GM11168 (cell line): Measurements from ENCODE around the gene FAR1.

Experiments used
- in situ Hi-C: fragments of 300-500 bp; cut with MboI; formaldehyde crosslinking; loops from one replicate; pipeline ENCODE4 v1.12.0; 2022; ENCODE audit warnings: low sequenced_read_pairs; ENCODE audit not compliant: unreplicated experiment

Gene FAR1

DNA sequence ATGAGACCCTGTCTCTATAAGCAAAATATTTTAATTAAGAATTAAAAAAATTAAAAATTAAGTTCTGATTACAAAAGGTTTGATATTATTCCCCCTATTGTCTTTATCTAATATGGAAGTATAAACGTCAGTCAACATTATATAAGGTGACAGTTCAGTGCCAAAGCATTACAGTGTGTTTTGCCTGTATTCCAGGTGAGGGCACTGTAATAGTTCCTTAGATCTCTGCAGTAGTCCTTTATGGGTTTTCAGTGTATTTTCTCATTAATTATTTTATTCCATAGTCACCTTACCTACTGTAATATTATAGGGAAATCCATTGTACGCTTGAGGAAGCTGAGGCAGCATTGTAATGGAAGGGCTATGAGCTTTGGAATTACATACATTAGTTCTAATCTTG lies 33.0 kb downstream of the FAR1 start:
- in situ Hi-C loops = no loop called here

DNA sequence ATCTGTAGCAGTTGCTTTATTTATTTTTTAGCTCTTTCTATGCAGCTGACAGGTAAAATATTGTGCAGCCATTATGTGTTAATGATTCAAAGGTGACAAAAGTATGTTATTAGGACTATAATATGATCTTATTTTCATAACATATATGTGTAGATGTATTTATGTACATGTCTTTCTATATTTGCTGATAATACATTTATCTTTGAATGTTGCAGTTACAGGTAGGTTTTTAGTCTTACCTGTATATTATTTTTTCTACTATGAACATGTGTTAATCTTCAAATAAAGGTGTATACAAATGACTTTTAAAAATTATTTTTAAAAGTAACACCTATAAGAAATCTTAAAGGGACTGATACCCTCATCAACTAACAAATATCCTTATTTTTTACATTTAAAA lies 33.6 kb downstream of the FAR1 start:
- in situ Hi-C loops = no loop called here

DNA sequence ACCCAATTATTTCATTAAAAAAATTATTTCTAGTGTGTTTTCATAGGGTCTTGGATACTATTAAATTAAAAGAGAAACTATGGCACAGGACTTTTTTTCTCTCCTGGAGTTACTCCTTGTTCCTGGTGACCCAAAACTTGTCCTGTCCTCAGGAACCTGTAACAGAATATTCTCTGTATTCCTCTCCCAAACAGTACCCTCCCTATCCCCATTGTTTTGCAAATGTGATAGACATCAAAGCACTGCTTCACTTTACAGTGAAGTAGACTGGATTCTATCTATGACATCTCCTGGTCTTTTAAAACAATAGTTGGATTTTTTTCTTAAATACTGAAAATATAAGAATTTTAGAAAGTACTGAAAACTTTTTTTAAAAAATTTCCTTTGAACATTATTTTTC lies 37.2 kb downstream of the FAR1 start:
- in situ Hi-C loops = no loop called here

DNA sequence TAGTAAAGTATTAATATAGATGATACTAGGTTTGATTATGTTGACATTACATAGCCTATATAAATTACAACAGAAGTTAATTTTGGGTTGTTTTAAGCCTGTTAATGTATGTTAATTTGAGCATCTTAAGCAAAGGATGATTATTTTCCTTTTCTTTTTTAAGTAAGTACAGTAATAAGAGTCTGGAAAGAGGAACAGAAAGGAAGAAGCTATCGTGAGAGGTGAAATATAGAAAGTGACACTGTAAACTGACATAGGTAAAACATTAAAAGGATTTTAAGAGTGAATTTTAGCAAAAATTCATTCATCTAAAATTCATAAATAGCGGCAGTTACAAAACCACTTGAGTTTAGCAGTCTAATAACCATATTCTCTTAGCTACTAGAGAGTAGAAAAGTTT lies 45.5 kb downstream of the FAR1 start:
- in situ Hi-C loops = no loop called here

DNA sequence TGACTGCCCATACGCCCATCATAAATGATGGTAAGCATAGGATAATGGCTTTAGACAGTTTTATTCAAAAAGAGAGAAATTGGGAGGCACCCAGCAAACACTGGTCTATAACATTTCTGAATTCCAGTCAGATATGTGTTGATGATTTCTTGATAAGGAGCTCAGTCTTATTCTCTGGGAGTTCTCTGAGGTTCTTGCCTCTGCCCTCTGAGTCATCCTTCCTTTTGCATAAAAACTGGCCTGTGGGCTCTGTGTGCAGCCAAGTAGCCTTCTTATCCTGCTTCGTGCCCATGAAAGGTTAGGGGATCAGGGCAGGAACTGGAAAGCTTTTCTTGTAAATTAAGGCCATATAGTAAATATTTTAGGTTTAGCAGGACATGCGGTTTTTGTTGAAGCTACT lies 48.9 kb downstream of the FAR1 start:
- in situ Hi-C loops = no loop called here

DNA sequence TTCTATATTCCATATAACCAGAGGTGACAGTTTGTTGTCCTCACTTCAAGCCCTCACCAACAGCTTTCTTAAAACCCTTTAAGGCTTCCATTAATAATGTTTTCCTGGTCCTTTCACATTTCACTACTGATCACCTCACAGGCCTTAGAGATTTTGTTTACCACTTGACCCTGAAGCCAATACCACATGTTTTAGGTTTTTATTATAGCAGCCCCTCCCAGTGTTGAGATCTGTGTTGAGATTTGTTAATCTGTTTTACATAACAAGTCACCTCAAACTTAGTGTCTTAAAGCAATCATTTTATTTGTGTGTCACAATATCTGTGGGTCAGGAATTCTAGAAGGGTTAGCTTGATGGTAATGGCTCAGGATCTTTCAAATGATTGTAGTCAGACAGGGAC lies 49.9 kb downstream of the FAR1 start:
- in situ Hi-C loops = no loop called here

DNA sequence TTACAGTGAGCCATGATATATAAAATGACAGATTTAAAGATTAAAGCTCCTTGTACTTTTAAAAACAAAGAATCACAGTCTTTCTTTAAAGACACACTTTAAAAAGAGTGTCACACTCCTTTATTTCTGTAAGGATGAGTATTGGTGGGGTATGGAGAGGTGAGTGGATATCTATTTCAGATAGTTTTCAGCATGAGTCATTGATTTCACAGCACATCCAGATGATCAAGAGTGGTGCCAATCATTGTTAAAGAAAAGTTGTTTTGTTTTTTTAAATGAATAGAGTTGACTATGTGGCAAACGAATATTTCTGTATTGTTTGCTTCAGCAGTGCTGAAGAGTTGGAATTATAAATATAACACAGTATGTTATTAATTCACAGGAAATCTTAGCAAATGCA lies 52.5 kb downstream of the FAR1 start:
- in situ Hi-C loops = no loop called here

DNA sequence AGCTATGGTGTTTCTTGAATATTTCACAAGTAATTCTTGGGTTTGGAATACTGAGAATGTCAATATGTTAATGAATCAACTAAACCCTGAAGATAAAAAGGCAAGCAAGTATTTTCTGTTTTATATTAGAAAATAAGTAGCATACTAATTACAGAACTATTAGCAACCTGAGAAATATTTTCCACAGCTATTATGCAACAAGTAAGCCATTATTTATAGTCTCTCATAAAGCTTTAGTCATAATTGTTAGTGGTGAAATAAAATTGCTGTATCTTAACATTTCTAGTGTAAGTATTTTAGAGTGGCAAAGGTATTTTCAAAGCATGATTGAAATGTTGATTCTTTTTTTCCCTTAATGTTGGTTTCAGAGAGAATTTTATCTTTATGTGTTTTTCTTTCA lies 53.3 kb downstream of the FAR1 start:
- in situ Hi-C loops = no loop called here

DNA sequence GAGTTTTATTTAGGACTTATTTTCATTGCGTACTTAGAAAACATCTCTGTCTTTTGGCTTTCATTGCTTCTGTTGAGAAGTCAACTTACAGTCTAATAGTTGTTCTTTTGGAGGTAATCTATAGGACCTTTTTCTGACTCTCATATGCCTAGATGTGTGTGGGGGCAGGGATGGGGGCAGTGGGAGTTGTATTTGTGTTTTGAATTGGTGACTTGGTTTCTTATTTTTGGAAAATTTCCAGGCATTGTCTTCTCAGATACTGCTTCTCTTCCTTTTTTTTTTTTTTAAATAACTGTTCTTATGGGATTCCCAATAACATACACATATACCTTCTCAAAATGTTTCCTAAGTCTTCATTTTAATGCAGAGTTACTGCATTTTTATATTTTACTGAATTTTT lies 58.0 kb downstream of the FAR1 start:
- in situ Hi-C loops = no loop called here

DNA sequence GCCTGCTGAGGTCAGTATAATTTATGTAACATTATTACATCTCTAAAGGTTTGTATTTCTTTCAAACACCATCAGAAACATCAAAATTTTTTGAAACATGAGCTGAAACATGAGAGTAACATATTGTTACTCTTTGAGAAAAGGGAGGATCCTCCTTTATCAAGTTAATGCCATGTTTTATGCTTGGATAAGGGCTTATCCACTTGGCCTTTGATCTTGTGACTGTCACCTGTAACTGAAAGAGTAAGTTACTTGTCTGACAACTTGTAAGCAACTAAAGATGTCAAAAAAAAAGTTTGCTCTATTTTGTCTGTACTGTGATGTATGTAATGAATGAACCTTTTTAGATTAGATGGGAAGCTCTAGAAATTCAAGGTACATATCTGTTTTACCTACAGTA lies 59.6 kb downstream of the FAR1 start:
- in situ Hi-C loops = no loop called here

DNA sequence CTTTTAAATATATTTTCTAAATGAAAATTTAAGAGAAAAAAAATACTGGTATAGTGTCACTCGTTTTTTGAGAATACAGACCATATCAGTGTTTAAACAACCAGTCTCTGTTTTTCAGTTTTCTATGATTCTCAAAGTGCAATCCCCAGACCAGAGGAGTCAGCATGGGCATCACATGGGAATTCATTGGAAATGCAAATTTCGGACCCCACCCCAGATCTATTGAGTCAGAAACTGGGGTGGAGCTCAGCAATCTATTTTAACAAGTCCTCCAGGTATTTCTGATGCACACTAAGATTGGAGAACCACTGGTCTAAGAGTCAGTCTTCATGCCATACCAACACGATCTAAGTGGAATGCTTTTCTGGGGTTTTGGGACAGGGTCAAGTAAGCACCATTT lies 66.1 kb downstream of the FAR1 start:
- in situ Hi-C loops = no loop called here

DNA sequence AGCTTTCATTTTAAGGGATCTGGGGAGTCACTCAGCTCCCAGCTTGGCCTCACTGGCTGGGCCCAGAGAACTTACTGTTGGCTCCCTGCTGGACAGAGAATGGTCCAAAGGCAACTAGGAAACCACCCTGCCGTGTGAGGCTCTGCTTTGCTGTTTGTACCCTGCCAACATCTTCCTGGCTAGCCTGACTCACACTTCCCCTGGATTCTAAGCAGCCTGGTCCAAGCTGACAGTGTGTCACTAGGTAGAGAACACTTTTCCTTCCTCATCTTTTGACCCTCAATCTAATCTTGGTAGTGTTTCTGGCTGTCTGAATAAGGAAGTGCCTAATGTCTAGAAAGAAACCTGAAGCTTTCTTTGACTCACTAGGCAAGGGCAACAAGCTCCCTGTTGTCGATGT lies 76.7 kb downstream of the FAR1 start:
- in situ Hi-C loops = no loop called here

DNA sequence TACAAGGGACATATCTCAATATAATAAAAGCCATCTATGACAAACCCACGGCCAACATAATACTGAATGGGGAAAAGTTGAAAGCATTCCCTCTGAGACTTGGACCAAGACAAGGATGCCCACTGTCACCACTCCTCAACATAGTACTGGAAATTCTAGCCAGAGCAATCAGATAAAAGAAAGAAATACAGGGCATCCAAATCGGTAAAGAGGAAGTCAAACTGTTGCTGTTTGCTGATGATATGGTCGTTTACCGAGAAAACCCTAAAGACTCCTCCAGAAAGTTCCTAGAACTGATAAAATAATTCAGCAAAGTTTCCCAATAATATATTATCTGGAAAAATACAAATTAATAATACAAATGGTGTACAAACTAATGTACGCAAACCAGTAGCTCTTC lies 84.8 kb downstream of the FAR1 start:
- in situ Hi-C loops = loop anchor here (25.0 kb wide), 1 partner anchor 484 kb away; no protein-coding TSS in a partner anchor

DNA sequence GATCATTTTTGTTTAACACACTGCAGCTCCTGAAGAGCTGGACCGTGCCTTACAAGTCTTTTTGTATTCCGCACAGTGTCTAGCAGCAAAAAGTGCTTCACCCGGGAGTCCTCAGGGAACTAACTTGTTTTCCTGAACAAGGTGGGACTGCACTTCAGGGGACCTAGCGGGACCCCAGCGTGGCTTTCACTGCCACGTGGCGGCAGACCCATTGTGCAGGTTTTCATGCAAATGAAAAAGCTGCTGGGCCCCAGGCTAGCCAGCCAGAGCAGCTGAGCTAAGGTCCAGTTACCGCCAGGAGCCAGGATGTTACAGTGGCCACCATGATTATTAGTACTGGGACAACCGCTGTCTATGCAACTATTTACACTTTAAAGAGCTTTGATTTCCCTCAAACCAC lies 90.6 kb downstream of the FAR1 start:
- in situ Hi-C loops = loop anchor here (25.0 kb wide), 1 partner anchor 478 kb away; no protein-coding TSS in a partner anchor

DNA sequence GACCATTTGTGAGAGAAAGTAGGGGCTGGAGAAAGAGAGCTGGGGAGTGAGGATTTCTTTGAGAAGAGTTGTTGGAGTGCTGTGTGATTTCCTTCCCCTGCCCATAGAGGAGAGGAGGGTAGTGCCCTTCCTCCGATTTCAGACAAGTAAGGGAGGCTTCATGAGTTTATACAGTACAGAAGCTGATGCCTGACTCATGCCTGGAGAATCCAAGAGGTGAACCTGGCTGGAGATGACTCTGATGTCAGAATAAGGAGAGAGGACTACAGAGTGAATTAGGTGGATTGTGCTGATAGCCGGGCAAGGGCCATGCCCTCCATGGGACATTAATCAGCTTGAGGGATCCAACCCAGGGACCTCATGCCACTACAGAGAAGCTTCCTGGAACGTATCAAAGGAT lies 91.6 kb downstream of the FAR1 start:
- in situ Hi-C loops = loop anchor here (25.0 kb wide), 1 partner anchor 477 kb away; no protein-coding TSS in a partner anchor

DNA sequence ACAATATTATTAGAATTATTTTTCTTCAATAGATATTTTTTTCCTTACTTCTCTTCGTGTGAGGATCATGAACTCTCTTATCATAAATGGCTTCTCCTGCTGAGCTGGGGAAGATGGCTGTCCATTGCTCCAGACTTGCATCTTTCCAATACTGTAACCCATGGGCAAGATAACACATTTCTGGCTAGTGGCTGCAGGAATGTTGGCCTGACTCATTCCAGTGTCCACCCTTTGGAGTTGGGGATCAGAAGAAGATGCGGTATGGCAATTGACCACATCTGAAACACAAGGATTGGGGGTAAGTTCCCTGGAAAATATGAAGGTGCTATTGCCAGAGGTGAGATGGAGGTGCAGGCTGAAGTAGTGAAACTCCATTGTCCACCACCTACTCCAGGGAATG lies 92.8 kb downstream of the FAR1 start:
- in situ Hi-C loops = loop anchor here (25.0 kb wide), 1 partner anchor 476 kb away; no protein-coding TSS in a partner anchor

DNA sequence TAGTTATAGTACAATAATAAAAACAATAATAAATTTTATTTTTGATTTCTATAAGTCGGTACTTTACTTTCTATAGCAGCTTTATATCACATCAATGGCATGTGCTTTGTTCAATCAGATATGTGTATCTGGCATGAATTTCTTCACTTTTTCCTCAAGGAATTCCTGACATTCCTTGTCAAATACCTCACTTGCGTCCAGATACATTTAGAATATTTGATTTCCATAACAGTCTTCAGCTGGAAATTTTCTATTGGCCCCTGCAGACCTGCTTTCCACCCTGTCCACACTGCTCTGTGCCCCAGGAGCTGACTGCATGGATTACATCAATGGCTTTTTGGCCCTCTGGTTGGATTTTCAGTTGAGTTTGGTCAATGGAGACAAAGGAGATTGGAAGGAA lies 93.2 kb downstream of the FAR1 start:
- in situ Hi-C loops = loop anchor here (25.0 kb wide), 1 partner anchor 476 kb away; no protein-coding TSS in a partner anchor

DNA sequence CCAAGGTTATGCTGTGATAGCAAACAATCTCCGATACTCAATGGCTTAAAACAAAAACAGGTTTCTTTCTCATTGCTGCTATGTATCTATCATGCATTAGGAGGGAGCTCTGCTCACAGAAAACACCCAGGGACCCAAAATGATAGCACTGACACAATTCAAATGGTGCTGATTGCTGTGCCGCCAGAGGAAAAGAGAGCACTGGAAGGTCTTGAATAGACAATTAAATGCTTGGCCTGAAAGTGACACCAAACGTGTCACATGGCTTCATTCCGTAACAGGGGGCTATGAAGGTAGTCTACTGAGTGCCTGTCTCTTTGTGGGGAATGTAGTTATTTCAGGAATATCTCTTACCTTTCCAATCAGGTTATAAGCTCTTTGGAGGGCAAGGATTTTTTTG lies 94.2 kb downstream of the FAR1 start:
- in situ Hi-C loops = loop anchor here (25.0 kb wide), 1 partner anchor 475 kb away; no protein-coding TSS in a partner anchor

DNA sequence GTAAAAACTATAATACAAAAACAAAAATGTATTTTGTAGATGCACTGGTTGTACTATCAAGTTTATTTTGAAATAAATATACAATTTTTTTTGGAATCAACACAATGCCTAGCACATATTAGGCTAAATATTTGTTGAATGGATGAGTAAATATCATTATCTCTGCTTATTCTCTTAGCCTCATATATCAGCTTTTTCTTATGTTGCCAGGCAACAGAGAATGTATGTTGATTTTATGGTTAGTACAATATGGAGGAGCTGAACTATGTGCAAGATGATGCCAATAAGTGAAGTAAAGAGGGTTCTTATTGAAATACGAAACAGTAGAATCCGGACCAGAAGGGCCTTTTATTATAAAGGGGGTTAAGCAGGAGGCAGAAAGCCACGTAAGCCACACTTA lies 94.9 kb downstream of the FAR1 start:
- in situ Hi-C loops = loop anchor here (25.0 kb wide), 1 partner anchor 474 kb away; no protein-coding TSS in a partner anchor

DNA sequence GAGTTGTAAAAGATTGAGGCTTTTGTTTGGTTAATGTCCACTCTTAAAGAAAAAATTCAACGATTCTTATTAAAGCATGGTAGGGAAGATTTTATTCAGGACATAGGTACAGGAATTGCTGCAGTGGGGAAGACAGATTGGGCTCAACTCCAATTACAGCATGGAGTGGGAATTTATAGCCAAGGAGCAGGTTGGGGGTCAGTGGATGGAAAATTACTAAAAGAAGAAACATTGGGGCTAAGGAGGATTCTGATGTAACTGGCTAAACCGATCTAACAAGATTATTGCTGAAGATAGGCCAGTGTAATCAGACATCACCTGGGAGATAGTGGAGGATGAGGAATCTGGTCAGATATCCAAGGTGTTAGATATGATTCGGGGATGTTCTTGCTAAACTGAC lies 97.4 kb downstream of the FAR1 start:
- in situ Hi-C loops = loop anchor here (25.0 kb wide), 1 partner anchor 471 kb away; no protein-coding TSS in a partner anchor

DNA sequence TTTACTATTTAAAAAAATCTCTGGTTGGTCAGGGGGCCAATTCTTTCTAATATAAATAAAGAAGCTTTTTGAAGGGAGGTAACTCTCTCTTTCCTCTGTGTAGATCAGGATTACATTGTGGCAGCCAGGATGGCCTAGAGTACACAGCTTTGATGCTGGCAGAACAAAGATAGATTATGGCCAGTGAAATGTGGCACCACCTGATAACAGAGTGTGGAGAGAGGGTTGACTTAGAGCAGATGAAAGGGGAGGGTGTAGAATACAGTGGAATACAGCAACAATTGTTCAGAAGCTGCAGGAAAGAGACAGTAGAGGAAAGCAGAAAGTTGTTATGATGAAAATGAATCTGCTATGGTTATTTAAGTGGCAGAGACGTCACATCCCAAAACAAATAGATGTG lies 99.0 kb downstream of the FAR1 start:
- in situ Hi-C loops = loop anchor here (25.0 kb wide), 1 partner anchor 470 kb away; no protein-coding TSS in a partner anchor

DNA sequence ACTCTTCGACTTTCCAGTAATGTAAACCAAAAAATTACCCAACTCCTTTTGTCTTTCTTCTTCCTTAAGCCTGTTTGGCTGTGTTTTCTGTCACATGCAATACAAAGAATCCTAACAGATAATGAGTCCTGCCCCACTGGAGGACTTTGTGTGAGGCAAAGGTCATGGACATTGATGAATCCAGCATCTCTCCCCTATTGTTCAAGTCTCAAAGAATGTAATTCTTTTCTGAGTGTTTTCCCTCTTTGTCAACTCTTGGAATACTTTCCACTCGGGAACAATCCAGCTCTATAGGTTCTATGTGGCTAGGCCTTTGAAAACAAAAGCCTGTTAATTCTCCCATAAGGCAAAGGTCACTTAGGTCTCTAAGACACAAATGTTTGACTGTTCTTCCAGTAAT lies 100.7 kb downstream of the FAR1 start:
- in situ Hi-C loops = loop anchor here (25.0 kb wide), 1 partner anchor 468 kb away; no protein-coding TSS in a partner anchor

DNA sequence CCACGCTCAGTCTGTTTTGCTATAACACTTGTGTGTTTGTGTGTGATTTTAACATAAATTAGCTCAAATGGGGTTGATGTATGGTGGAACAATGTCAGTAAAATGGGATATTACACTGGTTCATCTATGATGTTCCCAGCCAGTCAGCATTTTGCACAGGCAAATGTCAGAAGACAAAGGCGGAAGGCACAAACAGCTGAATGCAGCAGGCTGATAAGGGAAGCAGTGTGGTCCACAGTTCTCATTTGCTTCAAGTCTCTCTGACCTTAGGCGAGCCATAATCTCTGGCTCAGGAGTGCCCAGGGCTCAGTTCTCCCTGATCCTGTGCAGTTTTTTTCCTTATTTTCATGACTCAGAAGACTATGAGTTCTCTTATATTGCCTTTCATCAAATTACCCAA lies 102.7 kb downstream of the FAR1 start:
- in situ Hi-C loops = loop anchor here (25.0 kb wide), 1 partner anchor 466 kb away; no protein-coding TSS in a partner anchor
